Ishikawa (cell line): ENCODE results near the gene ZSCAN20.

Experiments
- CEBPB ChIP-seq: IDR thresholded peaks from 2 replicates; pipeline ENCODE4 v1.6.1; 2012
- CREB1 ChIP-seq: IDR thresholded peaks from 2 replicates; pipeline ENCODE4 v1.6.1; 2012; ENCODE audit warnings: low read depth
- EGR1 ChIP-seq: IDR thresholded peaks from 2 replicates; pipeline ENCODE4 v1.6.1; 2012
- EP300 ChIP-seq: IDR thresholded peaks from 2 replicates; pipeline ENCODE4 v1.6.1; 2012; ENCODE audit warnings: borderline replicate concordance
- FOXM1 ChIP-seq: IDR thresholded peaks from 2 replicates; pipeline ENCODE4 v1.6.1; 2012; ENCODE audit warnings: low read depth, borderline replicate concordance
- MAX ChIP-seq: IDR thresholded peaks from 2 replicates; pipeline ENCODE4 v1.6.1; 2012
- NFIC ChIP-seq: IDR thresholded peaks from 2 replicates; pipeline ENCODE4 v1.6.1; 2012
- RAD21 ChIP-seq: IDR thresholded peaks from 2 replicates; pipeline ENCODE4 v1.6.1; 2012; ENCODE audit warnings: low read depth
- REST ChIP-seq: IDR thresholded peaks from 2 replicates; pipeline ENCODE4 v1.6.1; 2012; ENCODE audit warnings: low read depth, mild to moderate bottlenecking
- TAF1 ChIP-seq: IDR thresholded peaks from 2 replicates; pipeline ENCODE4 v1.6.1; 2012; ENCODE audit warnings: low read depth, mild to moderate bottlenecking
- TCF12 ChIP-seq: IDR thresholded peaks from 2 replicates; pipeline ENCODE4 v1.6.1; 2012; ENCODE audit warnings: low read depth
- TEAD4 ChIP-seq: IDR thresholded peaks from 2 replicates; pipeline ENCODE4 v1.6.1; 2012
- YY1 ChIP-seq: IDR thresholded peaks from 2 replicates; pipeline ENCODE4 v1.6.1; 2012; ENCODE audit warnings: low read depth
- ZBTB7A ChIP-seq: IDR thresholded peaks from 2 replicates; pipeline ENCODE4 v1.6.1; 2012; ENCODE audit warnings: low read depth
- TF ChIP-seq, protein P1 (sequence below): IDR thresholded peaks from 2 replicates; pipeline ENCODE4 v1.6.1; 2012

The ZSCAN20 gene

GRCh38 chr1:33497410-33497809 lies 25.0 kb downstream of the ZSCAN20 start:
- TF ChIP-seq REST (no peak), EP300 (no peak), RAD21 (no peak), CREB1 (no peak), CEBPB (no peak), TAF1 (no peak), MAX (no peak), TCF12 (no peak), ZBTB7A (no peak), YY1 (no peak), EGR1 (no peak), NFIC (no peak), TEAD4 (no peak), FOXM1 (no peak)
- TF ChIP-seq, protein P1, sequence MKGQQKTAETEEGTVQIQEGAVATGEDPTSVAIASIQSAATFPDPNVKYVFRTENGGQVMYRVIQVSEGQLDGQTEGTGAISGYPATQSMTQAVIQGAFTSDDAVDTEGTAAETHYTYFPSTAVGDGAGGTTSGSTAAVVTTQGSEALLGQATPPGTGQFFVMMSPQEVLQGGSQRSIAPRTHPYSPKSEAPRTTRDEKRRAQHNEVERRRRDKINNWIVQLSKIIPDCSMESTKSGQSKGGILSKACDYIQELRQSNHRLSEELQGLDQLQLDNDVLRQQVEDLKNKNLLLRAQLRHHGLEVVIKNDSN: no peak

GRCh38 chr1:33500547-33500946 lies 28.1 kb downstream of the ZSCAN20 start:
- no peak for TF ChIP-seq EGR1
- no peak for TF ChIP-seq NFIC
- TF ChIP-seq TAF1: no peak
- TF ChIP-seq CEBPB: no peak
- TF ChIP-seq TEAD4: no peak
- TF ChIP-seq REST: no peak
- no peak for TF ChIP-seq ZBTB7A
- TF ChIP-seq YY1: no peak
- TF ChIP-seq, protein P1: no peak
- no peak for TF ChIP-seq RAD21
- no peak for TF ChIP-seq EP300
- no peak for TF ChIP-seq TCF12
- TF ChIP-seq FOXM1: no peak
- TF ChIP-seq CREB1: no peak

DNA sequence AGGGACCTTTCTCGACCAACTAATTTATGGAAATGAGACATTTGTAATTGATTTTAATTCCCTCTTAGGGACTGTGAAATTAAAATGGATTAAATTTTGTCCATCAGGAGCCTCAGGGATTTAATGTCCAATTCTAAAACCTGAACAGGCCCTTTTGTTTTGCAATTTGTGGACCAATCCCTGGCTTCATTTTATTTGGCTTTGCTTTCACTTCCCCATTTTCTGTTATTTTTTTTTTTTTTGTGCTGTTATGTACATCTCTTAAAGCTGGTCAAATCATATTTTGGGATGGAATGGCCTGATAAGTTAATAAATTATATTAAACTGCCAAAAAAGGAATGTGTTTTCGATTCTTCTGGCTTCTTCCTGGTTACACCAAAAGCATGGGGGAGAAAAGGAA lies 28.9 kb downstream of the ZSCAN20 start:
- TF ChIP-seq FOXM1: no peak
- TF ChIP-seq CREB1: no peak
- TF ChIP-seq CEBPB: no peak
- TF ChIP-seq, protein P1: no peak
- no peak for TF ChIP-seq REST
- TF ChIP-seq TEAD4: no peak
- TF ChIP-seq EGR1: no peak
- no peak for TF ChIP-seq TAF1
- no peak for TF ChIP-seq YY1
- no peak for TF ChIP-seq MAX
- TF ChIP-seq ZBTB7A: no peak
- no peak for TF ChIP-seq RAD21
- no peak for TF ChIP-seq EP300
- TF ChIP-seq TCF12: no peak
- TF ChIP-seq NFIC: no peak

DNA sequence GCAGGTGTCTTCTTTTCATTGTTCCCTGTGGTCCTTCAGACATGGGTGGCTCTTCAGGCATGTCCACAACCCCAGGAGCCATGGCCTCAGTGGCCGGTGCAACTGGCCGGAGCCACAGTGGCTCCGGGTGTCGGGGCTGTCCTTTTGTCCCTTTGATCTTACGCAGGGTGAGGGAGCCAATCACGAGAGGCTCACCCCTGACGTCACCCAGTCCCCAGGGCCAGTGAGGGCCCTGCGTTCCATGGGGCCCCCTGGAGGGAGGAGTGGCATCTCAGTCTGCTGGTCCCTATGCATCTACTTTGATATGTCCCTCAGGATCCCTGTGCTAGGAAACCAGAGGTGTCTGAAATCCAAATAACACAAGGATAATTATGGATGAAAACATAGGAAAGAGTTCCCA lies 29.3 kb downstream of the ZSCAN20 start:
- TF ChIP-seq ZBTB7A (no peak), CREB1 (no peak), NFIC (no peak), REST (no peak), EGR1 (no peak), TAF1 (no peak), RAD21 (no peak), MAX (no peak), TCF12 (no peak)
- TF ChIP-seq, protein P1: no peak
